HepG2 (cell line): ENCODE measurements around the gene SLC48A1. TPM values are rescaled to one million over a fixed set of nuclear protein-coding genes. Genes with fewer than 3 reads are reported as not detected.

Experiments used
- ATAC-seq: fragments of 200-7000 bp; cut with Tn5 transposase; 3 replicates; pipeline ENCODE4 v1.9.1; 2020; ENCODE audit warnings: mild to moderate bottlenecking, moderate library complexity
- BruUV-seq: library from RNA; stranded (reverse); fragments of 400-500 nt; replicated peaks from 2 replicates; lab custom pipeline; 2021; lab: Mats Ljungman, UMichigan
- CTCF ChIA-PET: fragments of 300-600 bp; formaldehyde crosslinking; extraction: SDS; loops from one replicate; lab custom pipeline; 2021; ENCODE audit warnings: low total read pairs, inconsistent platforms, low intra/inter-chr PET ratio; lab: Yijun Ruan, JAX
- POLR2A ChIA-PET: fragments of 350-600 bp; sonication (Branson Sonifier 250); formaldehyde crosslinking; loops from one replicate; lab custom pipeline; 2020; ENCODE audit warnings: antibody characterized with exemption, inconsistent platforms; lab: Yijun Ruan, JAX
- DNase-seq: peaks from one replicate; pipeline ENCODE4 v3.0.0-alpha.2; 2015; ENCODE audit warnings: low spot score
- FAIRE-seq: peaks from 3 replicates; lab custom pipeline; 2011; peaks lifted over from hg19 to GRCh38; lab: Jason Lieb, UNC
- H2AFZ ChIP-seq: one replicate; pipeline ENCODE4 v1.6.1; 2011; ENCODE audit warnings: low read length, inconsistent platforms
- H3K27ac ChIP-seq: fragments of 300-600 bp; 3 replicates; pipeline ENCODE4 v1.8.0; 2011; ENCODE audit warnings: mixed run types, mild to moderate bottlenecking, mixed read lengths, low read length, inconsistent platforms; ENCODE audit not compliant: insufficient read depth; ENCODE audit errors: extremely low read length
- H3K27me3 ChIP-seq, 2 experiments: fragments of 200-600 bp in 1 of 2; 2 replicates in 1 of 2; 3 replicates in 1 of 2; pipeline versions ENCODE4 v1.6.0 to v1.8.0; 2011; ENCODE audit warnings: low read length in 2 of 2, mild to moderate bottlenecking in 2 of 2, moderate library complexity in 2 of 2, inconsistent platforms in 1 of 2; ENCODE audit not compliant: insufficient read depth in 2 of 2, control insufficient read depth in 1 of 2
- H3K36me3 ChIP-seq, 2 experiments: fragments of 200-600 bp in 1 of 2; replicated peaks in 1 of 2; 2 replicates in 1 of 2; 3 replicates in 1 of 2; pipeline versions ENCODE4 v1.5.1 to v1.8.0; 2011; ENCODE audit warnings: low read length in 2 of 2, inconsistent platforms in 1 of 2; ENCODE audit not compliant: insufficient read depth in 2 of 2, control insufficient read depth in 1 of 2
- H3K4me1 ChIP-seq: 2 replicates; pipeline ENCODE4 v1.5.1; 2012; ENCODE audit warnings: low read length, inconsistent platforms; ENCODE audit not compliant: insufficient read depth
- H3K4me2 ChIP-seq: 2 replicates; pipeline ENCODE4 v1.6.0; 2011; ENCODE audit warnings: low read depth, low read length, inconsistent platforms
- H3K4me3 ChIP-seq, 3 experiments: fragments of 200-600 bp in 1 of 3; sonication (generic), shearing (Covaris generic) in 1 of 3; replicated peaks in 1 of 3; 2 replicates each; pipeline ENCODE4 v1.5.1; 2011 to 2016; ENCODE audit warnings: low read length in 3 of 3, inconsistent platforms in 2 of 3, low read depth in 2 of 3, mild to moderate bottlenecking in 2 of 3, control low read depth in 1 of 3, mixed read lengths in 1 of 3; ENCODE audit not compliant: insufficient read depth in 1 of 3
- H3K79me2 ChIP-seq: one replicate; pipeline ENCODE4 v1.6.1; 2011; ENCODE audit warnings: low read length, inconsistent platforms; ENCODE audit not compliant: insufficient read depth
- H3K9ac ChIP-seq: 2 replicates; pipeline ENCODE4 v1.6.0; 2011; ENCODE audit warnings: mild to moderate bottlenecking, low read depth, low read length, inconsistent platforms; ENCODE audit not compliant: insufficient read depth
- H3K9me3 ChIP-seq: 2 replicates; pipeline ENCODE4 v1.5.1; 2012; ENCODE audit warnings: mild to moderate bottlenecking, low read length
- H4K20me1 ChIP-seq: 2 replicates; pipeline ENCODE4 v1.6.0; 2011; ENCODE audit warnings: inconsistent platforms, mild to moderate bottlenecking, low read length, moderate library complexity; ENCODE audit not compliant: insufficient read depth
- HOXD1 ChIP-seq: sonication (generic); formaldehyde crosslinking; IDR thresholded peaks from 2 replicates; pipeline ENCODE4 v1.5.0; 2020; ENCODE audit warnings: missing genetic modification reagents
- IRF1 ChIP-seq: sonication (generic); formaldehyde crosslinking; IDR thresholded peaks from 2 replicates; pipeline ENCODE4 v1.4.0; 2020; ENCODE audit warnings: low read depth, mild to moderate bottlenecking, missing genetic modification reagents
- MLX ChIP-seq: IDR thresholded peaks from 2 replicates; pipeline ENCODE4 v1.6.1; 2016
- SCMH1 ChIP-seq: sonication (generic); formaldehyde crosslinking; IDR thresholded peaks from 2 replicates; pipeline ENCODE4 v1.9.0; 2021; ENCODE audit warnings: missing genetic modification reagents, mild to moderate bottlenecking, borderline replicate concordance
- SMC3 ChIP-seq: IDR thresholded peaks from 2 replicates; pipeline ENCODE4 v1.6.1; 2011; ENCODE audit warnings: low read length, improper control_type of control experiment
- SP2 ChIP-seq: sonication (generic); formaldehyde crosslinking; IDR thresholded peaks from 2 replicates; pipeline ENCODE4 v1.5.1; 2020; ENCODE audit warnings: mild to moderate bottlenecking, missing genetic modification reagents
- TAF1 ChIP-seq: sonication (generic); formaldehyde crosslinking; IDR thresholded peaks from 2 replicates; pipeline ENCODE4 v1.4.0; 2020; ENCODE audit warnings: missing genetic modification reagents
- UBTF ChIP-seq: sonication (generic); formaldehyde crosslinking; IDR thresholded peaks from 2 replicates; pipeline ENCODE4 v1.4.0; 2020; ENCODE audit warnings: mild to moderate bottlenecking, missing genetic modification reagents
- ZFY ChIP-seq: sonication (generic); formaldehyde crosslinking; IDR thresholded peaks from 2 replicates; pipeline ENCODE4 v1.4.0; 2020; ENCODE audit warnings: missing genetic modification reagents
- ZNF12 ChIP-seq: sonication (generic); formaldehyde crosslinking; IDR thresholded peaks from 2 replicates; pipeline ENCODE4 v1.5.0; 2020; ENCODE audit warnings: missing genetic modification reagents
- ZNF205 ChIP-seq: IDR thresholded peaks from 2 replicates; pipeline ENCODE4 v1.6.1; 2018; ENCODE audit warnings: missing biosample characterization, missing genetic modification reagents
- WGBS: methylation state at CpG from one replicate; pipeline ENCODE4 v1.1.6; 2017; ENCODE audit warnings: low lambda C conversion rate; 5-methylcytosine and 5-hydroxymethylcytosine counted together
- in situ Hi-C: cut with HindIII; loops from 2 replicates; pipeline ENCODE4 v1.10.0; 2017; ENCODE audit warnings: low pct_unique_long_range_greater_than_20kb; ENCODE audit not compliant: extremely low pct_ligation_motif_present
- intact Hi-C: fragments of 100-400 bp; cut with micrococcal nuclease; formaldehyde crosslinking; loops from one replicate; pipeline ENCODE4 v1.10.0; 2022; ENCODE audit not compliant: unreplicated experiment
- polyA plus RNA-seq, 8 experiments: library from polyadenylated mRNA; depleted of rRNA in 3 of 8; stranded (reverse) in 7 of 8; unstranded in 1 of 8; fragments of >200 nt; fragmentation: Illumina TruSeq in 4 of 8; extraction: Trizol in 4 of 8; gene quantifications; 2 replicates each; pipeline versions ENCODE4 v1.2.1 to v1.2.3, GENCODE V29; 2011 to 2016; ENCODE audit warnings: low read depth in 4 of 8, missing spikeins in 1 of 8, mixed read lengths in 1 of 8; ENCODE audit not compliant: insufficient read depth in 1 of 8
- total RNA-seq, 5 experiments: library from RNA; depleted of rRNA; stranded (reverse); fragments of >200 nt; fragmentation: Illumina TruSeq; extraction: Trizol; gene quantifications; 2 replicates each; pipeline ENCODE4 v1.2.3, GENCODE V29; 2016; ENCODE audit warnings: low read depth in 1 of 5

Gene SLC48A1
- total and polyA plus RNA-seq, 2 of the 13 experiments (the other 11 are each of a cell fraction or from before 2014, with no cell fraction given) = 2.2 to 3.7 TPM

- no peak for TF ChIP-seq SP2
- no peak for TF ChIP-seq IRF1 (CRISPR knock-in tag)
- no peak for TF ChIP-seq SCMH1 (CRISPR knock-in tag)
Observed at GRCh38 chr12:47782372-47782770, 9.3 kb downstream of the SLC48A1 start (continued).

GRCh38 chr12:47783024-47783755 is 10.2 kb downstream of the SLC48A1 start:
- Histone ChIP-seq H3K4me1 (no peaks in the 10 kb centered on the region), H3K36me3 (peaks cover 11 to 12% of the 10 kb centered on the region in 2 experiments; a peak in 3 of 5 replicates), H3K9me3 (no peaks in the 10 kb centered on the region), H3K4me2 (no peak overlapping the region), H3K9ac (no peak overlapping the region), H3K27ac (no peak overlapping the region), H4K20me1 (no peaks in the 10 kb centered on the region), H2AFZ (no peak overlapping the region), H3K4me3 (no peak overlapping the region), H3K27me3 (no peaks in the 10 kb centered on the region), H3K79me2 (no peaks in the 10 kb centered on the region)
- ATAC-seq = no peak
- no peak for DNase-seq
- no peak for FAIRE-seq
- POLR2A ChIA-PET = interaction anchor here (2.1 kb wide), 1 partner anchor 77 kb away, joined by 5 read pairs; the partner anchor contains the start of gene RPAP3
- no peak for TF ChIP-seq ZFY
- TF ChIP-seq ZNF12 (CRISPR knock-in tag) = no peak
- no peak for TF ChIP-seq TAF1 (CRISPR knock-in tag)
- TF ChIP-seq ZNF205 (CRISPR knock-in tag) = no peak
- no peak for TF ChIP-seq UBTF
- TF ChIP-seq HOXD1 (CRISPR knock-in tag) = no peak
- no peak for TF ChIP-seq MLX (CRISPR knock-in tag)
- TF ChIP-seq SMC3 = no peak
- in situ Hi-C loops = no loop called here
- CTCF ChIA-PET = no interaction called here
- 97% methylated on average over 9 of the region's 17 CpGs for WGBS
- no TSS peak for BruUV-seq
- intact Hi-C loops = no loop called here
